IMR-90 (cell line): ENCODE measurements around the gene ZFP92. TPM values are rescaled to one million over a fixed set of nuclear protein-coding genes. Genes with fewer than 3 reads are reported as not detected.

Experiments used
- ATAC-seq: fragments of 200-7000 bp; cut with Tn5 transposase; 2 replicates; pipeline ENCODE4 v1.9.1; 2020; ENCODE audit warnings: low read depth, mild to moderate bottlenecking, moderate library complexity
- BruUV-seq: library from RNA; stranded (reverse); fragments of 400-500 nt; replicated peaks from 2 replicates; lab custom pipeline; 2021; lab: Mats Ljungman, UMichigan
- CTCF ChIA-PET: fragments of 300-600 bp; formaldehyde crosslinking; extraction: SDS; loops from one replicate; lab custom pipeline; 2021; ENCODE audit warnings: antibody characterized with exemption; lab: Yijun Ruan, JAX
- POLR2A ChIA-PET: fragments of 300-600 bp; sonication (Branson Sonifier 250); formaldehyde crosslinking; loops from one replicate; lab custom pipeline; 2022; ENCODE audit warnings: antibody characterized with exemption; ENCODE audit not compliant: unreplicated experiment; lab: Charles Lee
- DNase-seq: peaks from one replicate; pipeline ENCODE4 v3.0.0; 2013
- H2AFZ ChIP-seq: replicated peaks from 2 replicates; pipeline ENCODE3; 2013; ENCODE audit warnings: low read length, mild to moderate bottlenecking; ENCODE audit not compliant: poor library complexity
- H2AK5ac ChIP-seq: 2 replicates; pipeline ENCODE4 v1.6.1; 2013; ENCODE audit warnings: low read depth, low read length, inconsistent platforms
- H2AK9ac ChIP-seq: replicated peaks from 2 replicates; pipeline ENCODE3; 2013; ENCODE audit warnings: mild to moderate bottlenecking, low read depth, low read length, moderate library complexity; ENCODE audit not compliant: poor library complexity
- H2BK120ac ChIP-seq: 2 replicates; pipeline ENCODE4 v1.6.1; 2013; ENCODE audit warnings: low read depth, low read length, inconsistent platforms
- H2BK15ac ChIP-seq: 3 replicates; pipeline ENCODE4 v1.6.1; 2013; ENCODE audit warnings: low read depth, low read length, inconsistent platforms
- H2BK20ac ChIP-seq: 2 replicates; pipeline ENCODE4 v1.6.1; 2013; ENCODE audit warnings: low read depth, mild to moderate bottlenecking, inconsistent platforms, low read length, moderate library complexity
- H2BK5ac ChIP-seq: 2 replicates; pipeline ENCODE4 v1.6.1; 2013; ENCODE audit warnings: mild to moderate bottlenecking, low read depth, low read length, inconsistent platforms; ENCODE audit not compliant: poor library complexity, severe bottlenecking
- H3K14ac ChIP-seq: replicated peaks from 2 replicates; pipeline ENCODE4 v1.6.1; 2013; ENCODE audit warnings: low read depth, low read length, inconsistent platforms
- H3K18ac ChIP-seq: 2 replicates; pipeline ENCODE4 v1.6.1; 2013; ENCODE audit warnings: low read depth, low read length, control low read depth
- H3K23ac ChIP-seq: 2 replicates; pipeline ENCODE4 v1.6.1; 2013; ENCODE audit warnings: low read depth, low read length, inconsistent platforms
- H3K27ac ChIP-seq: 2 replicates; pipeline ENCODE4 v1.5.1; 2013; ENCODE audit warnings: mild to moderate bottlenecking, control low read depth, low read length; ENCODE audit not compliant: insufficient read depth
- H3K27me3 ChIP-seq: 2 replicates; pipeline ENCODE4 v1.6.1; 2013; ENCODE audit warnings: low read length; ENCODE audit not compliant: control insufficient read depth, insufficient read depth
- H3K36me3 ChIP-seq: 2 replicates; pipeline ENCODE4 v1.6.1; 2013; ENCODE audit warnings: low read length, mixed read lengths; ENCODE audit not compliant: control insufficient read depth, insufficient read depth
- H3K4ac ChIP-seq: 2 replicates; pipeline ENCODE4 v1.6.1; 2013; ENCODE audit warnings: low read depth, low read length, inconsistent platforms
- H3K4me1 ChIP-seq: 2 replicates; pipeline ENCODE4 v1.6.1; 2013; ENCODE audit warnings: low read length, mixed read lengths; ENCODE audit not compliant: control insufficient read depth, insufficient read depth
- H3K4me2 ChIP-seq: 2 replicates; pipeline ENCODE4 v1.6.1; 2013; ENCODE audit warnings: low read depth, mild to moderate bottlenecking, control low read depth, low read length, moderate library complexity
- H3K4me3 ChIP-seq: 2 replicates; pipeline ENCODE4 v1.5.1; 2013; ENCODE audit warnings: low read depth, mild to moderate bottlenecking, control low read depth, low read length, moderate library complexity; ENCODE audit not compliant: insufficient read depth
- H3K56ac ChIP-seq: 2 replicates; pipeline ENCODE4 v1.6.1; 2013; ENCODE audit warnings: low read length, inconsistent platforms; ENCODE audit not compliant: insufficient read depth; ENCODE audit errors: extremely low read depth
- H3K79me1 ChIP-seq, 2 experiments: 2 replicates each; pipeline ENCODE4 v1.6.1; 2013; ENCODE audit warnings: low read length in 2 of 2, inconsistent platforms in 1 of 2, low read depth in 1 of 2
- H3K9ac ChIP-seq: 2 replicates; pipeline ENCODE4 v1.6.1; 2013; ENCODE audit warnings: low read depth, low read length, control low read depth
- H3K9me1 ChIP-seq: 2 replicates; pipeline ENCODE4 v1.6.1; 2013; ENCODE audit warnings: low read length, inconsistent platforms; ENCODE audit not compliant: insufficient read depth
- H3K9me3 ChIP-seq: 2 replicates; pipeline ENCODE4 v1.6.1; 2013; ENCODE audit warnings: low read length; ENCODE audit not compliant: control insufficient read depth, insufficient read depth
- H4K20me1 ChIP-seq: 2 replicates; pipeline ENCODE4 v1.6.1; 2013; ENCODE audit warnings: low read length, inconsistent platforms; ENCODE audit not compliant: insufficient read depth
- H4K5ac ChIP-seq: 2 replicates; pipeline ENCODE4 v1.6.1; 2013; ENCODE audit warnings: mild to moderate bottlenecking, low read depth, low read length, control low read depth
- H4K8ac ChIP-seq, 2 experiments: 2 replicates each; pipeline ENCODE4 v1.6.1; 2013; ENCODE audit warnings: low read depth in 2 of 2, low read length in 2 of 2, control low read depth in 1 of 2, inconsistent platforms in 1 of 2
- H4K91ac ChIP-seq: 2 replicates; pipeline ENCODE4 v1.6.1; 2013; ENCODE audit warnings: low read depth, low read length, inconsistent platforms; ENCODE audit not compliant: insufficient read depth
- CEBPB ChIP-seq: IDR thresholded peaks from 2 replicates; pipeline ENCODE4 v1.6.1; 2012; ENCODE audit warnings: low read depth, low read length, improper control_type of control experiment
- CHD1 ChIP-seq: IDR thresholded peaks from 2 replicates; pipeline ENCODE4 v1.6.1; 2012; ENCODE audit warnings: low read depth, low read length, improper control_type of control experiment
- CTCF ChIP-seq: conservative IDR thresholded peaks from 2 replicates; pipeline ENCODE4 v1.5.1; 2012; ENCODE audit warnings: mild to moderate bottlenecking, low read depth, low read length, improper control_type of control experiment
- ELK1 ChIP-seq: fragments of 150-350 bp; IDR thresholded peaks from 2 replicates; pipeline ENCODE4 v1.6.1; 2016; ENCODE audit warnings: low read depth, mild to moderate bottlenecking, low read length, moderate library complexity, borderline replicate concordance
- FOS ChIP-seq: fragments of 150-350 bp; IDR thresholded peaks from 2 replicates; pipeline ENCODE4 v1.6.1; 2016; ENCODE audit warnings: low read depth, low read length
- MAFK ChIP-seq: IDR thresholded peaks from 2 replicates; pipeline ENCODE4 v1.6.1; 2012; ENCODE audit warnings: low read depth, low read length, improper control_type of control experiment
- MAZ ChIP-seq: IDR thresholded peaks from 2 replicates; pipeline ENCODE4 v1.6.1; 2012; ENCODE audit warnings: low read depth, mild to moderate bottlenecking, low read length, improper control_type of control experiment, moderate library complexity, borderline replicate concordance
- RFX5 ChIP-seq: IDR thresholded peaks from 2 replicates; pipeline ENCODE4 v1.8.0; 2012; ENCODE audit warnings: low read depth, mild to moderate bottlenecking, low read length, moderate library complexity
- SMC3 ChIP-seq: fragments of 150-350 bp; IDR thresholded peaks from 2 replicates; pipeline ENCODE4 v1.6.1; 2016; ENCODE audit warnings: low read depth, mild to moderate bottlenecking, antibody characterized with exemption, low read length, moderate library complexity
- USF2 ChIP-seq: fragments of 150-350 bp; IDR thresholded peaks from 2 replicates; pipeline ENCODE4 v1.6.1; 2017; ENCODE audit warnings: mild to moderate bottlenecking, antibody characterized with exemption, low read length, low read depth
- WGBS, 2 experiments: methylation state at CpG; one replicate each; pipeline versions ENCODE4 v1.1.5 to v1.1.7; 2013; ENCODE audit warnings: missing lambda C conversion rate in 2 of 2; ENCODE audit not compliant: insufficient read length in 1 of 2; ENCODE audit errors: extremely low coverage in 2 of 2; 5-methylcytosine and 5-hydroxymethylcytosine counted together
- dilution Hi-C: fragments of 300-500 bp; cut with HindIII; formaldehyde crosslinking; loops from one replicate; pipeline ENCODE4 v1.14.3; 2018; ENCODE audit warnings: low sequenced_read_pairs; ENCODE audit not compliant: unreplicated experiment
- in situ Hi-C: fragments of 300-500 bp; cut with MboI; formaldehyde crosslinking; loops from 3 replicates; pipeline ENCODE4 v1.14.3; 2019; ENCODE audit warnings: low sequenced_read_pairs, inconsistent platforms, mixed read lengths
- intact Hi-C: fragments of 100-400 bp; cut with micrococcal nuclease; formaldehyde crosslinking; loops from 2 replicates; pipeline ENCODE4 v1.10.0; 2022
- polyA plus RNA-seq, 3 experiments: library from polyadenylated mRNA; depleted of rRNA; stranded (reverse); fragments of >200 nt; gene quantifications; 2 replicates each; pipeline ENCODE4 v1.2.3, GENCODE V29; 2012; ENCODE audit warnings: low replicate concordance in 1 of 3
- total RNA-seq: library from RNA; depleted of rRNA; stranded (reverse); fragments of >200 nt; gene quantifications from 2 replicates; pipeline ENCODE4 v1.2.3, GENCODE V29; 2012

The ZFP92 gene
- total and polyA plus RNA-seq, 2 of the 4 experiments (the other 2 are of a cell fraction) = under 0.01 to 0.03 TPM

- Histone ChIP-seq H3K4me3 (no peak overlapping the region), H3K9me1 (no peaks in the 10 kb centered on the region), H3K4me2 (no peak overlapping the region), H4K5ac (no peak overlapping the region), H3K4me1 (no peaks in the 10 kb centered on the region), H3K36me3 (no peaks in the 10 kb centered on the region), H3K9ac (no peak overlapping the region), H2BK120ac (no peak overlapping the region), H2BK20ac (no peak overlapping the region), H2AFZ (no peak overlapping the region), H3K18ac (no peak overlapping the region), H3K27me3 (peaks cover 9% of the 10 kb centered on the region; the same call in 1 of the 2 replicates), H3K4ac (no peak overlapping the region), H4K8ac (no peak overlapping the region), H2AK5ac (no peak overlapping the region), H2BK5ac (no peak overlapping the region), H3K79me1 (no peaks in the 10 kb centered on the region), H2AK9ac (no peak overlapping the region), H3K14ac (no peak overlapping the region), H3K56ac (no peak overlapping the region), H4K91ac (no peak overlapping the region), H3K27ac (no peak overlapping the region), H2BK15ac (no peak overlapping the region), H3K23ac (no peak overlapping the region), H3K9me3 (peaks cover 3% of the 10 kb centered on the region; the same call in 1 of the 2 replicates), H4K20me1 (no peaks in the 10 kb centered on the region)
- BruUV-seq = no TSS peak
- WGBS, 2 experiments = 83% methylated on average over 14 of the region's 26 CpGs; no CpG with 5 or more reads in 1 of the 2 experiments
- TF ChIP-seq CEBPB (no peak), CTCF (no peak), USF2 (no peak), CHD1 (no peak), MAZ (no peak), MAFK (no peak), SMC3 (no peak), FOS (no peak), ELK1 (no peak), RFX5 (no peak)
- DNase-seq = no peak
- intact Hi-C loops (no loop called here), in situ Hi-C loops (no loop called here), dilution Hi-C loops (no loop called here)
- CTCF ChIA-PET = no interaction called here
- ATAC-seq = no peak
- POLR2A ChIA-PET = no interaction called here
These were observed 15.5 kb upstream of the ZFP92 start for GRCh38 chrX:153395613-153396319.
